ENCODE measurements around the gene KCNQ2.
A peak's percentile ranks its signal among the peaks of the same experiment; 100 is the strongest.

Gene KCNQ2

GRCh38 chr20:63451821-63452220 is 20.6 kb downstream of the KCNQ2 start:
- no peak for DNase-seq

- no peak for DNase-seq
Measured at GRCh38 chr20:63449796-63450730, 22.4 kb downstream of the KCNQ2 start.

DNA sequence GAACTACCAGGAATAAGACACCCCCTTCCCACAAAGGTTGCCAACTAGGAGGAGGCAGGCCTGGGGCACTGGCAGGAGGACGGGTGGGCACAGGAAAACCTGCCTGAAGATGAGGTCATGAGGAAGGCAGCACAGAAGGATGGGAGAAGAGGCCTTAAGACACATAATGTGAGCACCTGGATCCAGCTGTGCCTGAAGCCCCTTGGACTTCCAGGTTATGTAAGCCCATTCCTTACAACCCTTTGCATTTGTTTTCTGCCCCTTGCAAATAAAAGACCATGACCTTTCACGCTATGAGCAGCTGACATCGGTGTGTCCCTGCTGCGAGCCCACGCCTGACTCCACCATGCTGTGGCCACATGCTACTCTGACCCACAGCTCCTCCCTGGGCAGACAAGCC is 23.4 kb downstream of the KCNQ2 start:
- DNase-seq, result no peak

- DNase-seq, result no peak
Measured at GRCh38 chr20:63448031-63448430, 24.4 kb downstream of the KCNQ2 start.

DNA sequence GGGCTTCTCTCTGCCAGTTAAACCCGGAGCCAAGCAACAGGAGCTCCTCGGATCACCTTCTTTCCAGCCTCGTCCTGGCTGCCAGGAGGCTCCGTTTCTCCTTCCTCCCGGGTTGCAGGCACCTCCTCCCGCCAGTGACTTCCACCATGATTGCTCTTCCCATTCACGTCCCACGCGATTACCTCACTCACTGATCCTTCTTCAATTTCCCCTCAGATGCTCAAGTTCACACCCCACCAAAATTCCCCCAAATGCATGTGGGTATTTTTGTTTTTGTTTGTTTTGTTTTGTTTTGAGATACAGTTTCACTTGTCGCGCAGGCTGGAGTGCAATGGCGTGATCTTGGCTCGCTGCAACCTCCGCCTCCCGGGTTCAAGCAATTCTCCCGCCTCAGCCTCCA is 25.1 kb downstream of the KCNQ2 start:
- DNase-seq, result no peak

GRCh38 chr20:63446216-63447024 is 26.0 kb downstream of the KCNQ2 start:
- peak; percentile 39 for DNase-seq

DNA sequence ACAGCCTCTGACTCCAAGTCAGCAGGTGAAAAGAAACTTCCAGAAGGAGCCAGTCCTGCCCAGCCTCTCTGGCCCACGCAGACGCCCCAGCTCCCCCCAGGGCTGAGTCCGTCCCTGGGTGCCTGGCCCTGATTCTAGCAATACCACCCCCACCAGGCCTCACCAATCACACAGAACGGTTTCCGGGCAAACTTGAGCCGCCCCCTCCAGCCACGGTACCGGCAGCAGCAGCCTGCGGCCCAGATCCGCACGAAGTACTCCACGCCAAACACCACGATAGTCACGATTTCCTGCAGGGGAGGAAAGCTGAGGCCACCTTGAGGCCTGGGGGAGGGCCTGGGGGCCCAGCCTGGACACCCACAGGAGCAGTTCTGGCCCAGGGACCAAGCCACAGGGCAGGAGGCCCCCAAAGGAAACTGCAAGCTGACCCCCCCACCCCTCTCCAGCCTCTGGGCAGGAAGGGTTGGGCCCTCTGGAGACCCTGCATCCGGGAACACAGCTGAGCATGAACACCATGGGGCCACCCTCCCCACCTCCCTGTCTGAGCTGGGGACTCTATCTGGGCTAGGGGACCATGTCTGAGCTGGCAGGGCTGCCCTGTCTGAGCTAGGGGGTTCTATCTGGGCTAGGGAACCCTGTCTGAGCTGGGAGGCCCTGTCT is 27.2 kb downstream of the KCNQ2 start:
- DNase-seq, result no peak

GRCh38 chr20:63444548-63444947 is 27.9 kb downstream of the KCNQ2 start:
- DNase-seq, result no peak

GRCh38 chr20:63443606-63444395 is 28.7 kb downstream of the KCNQ2 start:
- DNase-seq, result no peak

DNA sequence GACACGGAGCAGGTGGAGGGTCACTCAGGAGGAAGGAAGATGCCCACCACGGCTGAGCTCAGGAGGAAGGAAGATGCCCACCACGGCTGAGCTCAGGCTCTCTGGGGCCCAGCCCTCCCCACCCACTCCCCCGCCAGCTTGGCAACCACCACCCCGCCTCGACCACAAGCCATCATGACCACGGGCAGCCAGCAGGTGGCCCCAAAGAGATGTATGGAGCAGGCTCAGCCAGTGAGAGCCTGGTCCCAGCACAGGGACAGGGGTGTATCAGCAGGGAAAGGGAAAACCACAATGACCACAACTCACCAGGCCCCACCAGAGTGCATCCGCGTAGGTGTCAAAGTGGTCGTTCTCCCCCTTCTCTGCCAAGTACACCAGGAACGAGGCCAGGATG is 30.4 kb downstream of the KCNQ2 start:
- DNase-seq, result peak; percentile 65

GRCh38 chr20:63441136-63442099 is 31.0 kb downstream of the KCNQ2 start:
- no peak for DNase-seq

DNA sequence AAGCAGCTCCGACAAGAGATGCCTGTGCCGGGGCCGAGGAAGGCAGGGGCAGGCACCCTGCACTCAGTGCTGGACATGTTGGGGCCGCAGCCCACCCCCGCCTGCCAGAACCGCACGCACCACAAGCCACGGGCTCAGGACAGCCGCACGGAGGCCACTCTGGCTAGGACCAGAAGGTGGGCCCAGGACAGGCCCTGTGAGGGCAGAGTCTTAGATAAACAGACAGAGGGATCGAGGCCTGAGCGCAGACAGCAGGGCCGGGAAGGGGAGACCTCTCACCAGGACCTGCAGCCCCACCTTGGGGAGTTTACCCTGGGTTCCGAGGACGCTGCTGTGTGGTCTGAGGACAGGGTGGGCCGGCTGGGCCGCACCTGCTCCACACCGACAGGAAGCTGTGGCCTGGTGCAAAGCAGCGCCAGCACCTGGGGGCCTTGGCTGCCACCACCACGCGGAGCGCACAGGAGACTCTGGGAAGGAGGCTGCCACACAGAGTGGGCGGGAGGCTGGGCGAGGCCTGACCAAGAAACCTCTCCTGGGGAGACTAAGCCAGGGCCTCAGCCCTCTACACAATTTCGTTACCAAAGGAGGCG is 32.0 kb downstream of the KCNQ2 start:
- no peak for DNase-seq

DNA sequence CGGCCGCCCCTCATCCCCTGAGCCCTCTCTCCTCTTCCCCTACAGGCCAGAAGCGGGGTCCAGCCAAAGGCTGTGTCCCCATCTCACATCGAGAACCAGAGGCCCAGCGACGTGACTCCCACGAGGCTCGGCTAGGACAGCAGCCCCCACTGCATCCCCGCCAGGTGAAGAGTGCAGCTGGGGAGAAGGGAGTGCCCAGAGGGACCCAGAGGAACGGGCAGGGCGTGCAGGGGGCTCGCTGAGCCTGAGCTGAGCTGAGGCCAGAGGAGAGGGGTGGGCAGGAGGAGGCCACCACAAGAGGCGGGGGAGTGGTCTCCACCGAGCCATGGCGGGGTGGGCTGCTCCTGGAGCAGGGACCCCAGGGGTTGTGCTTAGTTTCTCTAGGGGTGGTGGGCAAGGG is 32.6 kb downstream of the KCNQ2 start:
- no peak for DNase-seq

DNA sequence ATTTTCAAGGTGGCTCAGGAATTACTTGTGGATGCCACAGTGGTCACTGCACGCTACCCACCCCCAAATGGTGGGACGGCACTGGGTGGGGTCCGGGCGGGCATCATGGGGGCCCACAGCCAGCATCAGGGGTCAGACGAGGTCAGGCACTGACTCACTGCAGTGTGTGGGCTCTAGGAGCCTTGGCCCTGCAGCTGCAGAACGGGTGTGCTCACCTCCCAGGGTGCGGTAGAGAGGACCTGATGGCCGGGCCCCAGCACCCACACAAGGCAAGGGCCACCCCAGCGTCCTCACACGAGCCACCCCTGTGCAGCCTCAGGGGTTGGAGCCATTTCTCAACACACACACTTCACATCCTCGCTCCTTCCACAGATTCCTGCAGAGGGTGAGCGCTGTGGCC is 34.3 kb downstream of the KCNQ2 start:
- DNase-seq, result no peak

DNA sequence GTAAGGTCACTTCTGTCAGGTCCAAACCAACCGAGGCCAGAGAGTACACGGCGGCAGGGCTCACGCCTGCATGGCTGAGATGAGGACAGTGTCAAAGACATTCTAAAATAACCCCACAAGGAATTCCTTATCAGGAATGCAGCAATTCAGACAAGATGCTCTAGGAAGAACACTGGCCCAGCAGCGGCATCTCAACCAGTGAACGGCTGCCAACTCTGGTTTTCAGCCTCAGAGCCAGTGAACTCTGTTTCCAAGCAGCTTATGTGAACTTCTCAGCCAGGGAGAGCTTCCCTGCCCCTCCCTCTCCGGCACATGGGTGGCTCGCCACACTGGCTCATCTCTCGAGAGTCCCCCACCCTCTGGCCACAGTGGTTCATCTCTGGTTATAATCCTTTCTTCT is 36.9 kb downstream of the KCNQ2 start:
- no peak for DNase-seq

- peak; percentile 65 for DNase-seq
Measured at GRCh38 chr20:63434599-63435378, 37.7 kb downstream of the KCNQ2 start.

DNA sequence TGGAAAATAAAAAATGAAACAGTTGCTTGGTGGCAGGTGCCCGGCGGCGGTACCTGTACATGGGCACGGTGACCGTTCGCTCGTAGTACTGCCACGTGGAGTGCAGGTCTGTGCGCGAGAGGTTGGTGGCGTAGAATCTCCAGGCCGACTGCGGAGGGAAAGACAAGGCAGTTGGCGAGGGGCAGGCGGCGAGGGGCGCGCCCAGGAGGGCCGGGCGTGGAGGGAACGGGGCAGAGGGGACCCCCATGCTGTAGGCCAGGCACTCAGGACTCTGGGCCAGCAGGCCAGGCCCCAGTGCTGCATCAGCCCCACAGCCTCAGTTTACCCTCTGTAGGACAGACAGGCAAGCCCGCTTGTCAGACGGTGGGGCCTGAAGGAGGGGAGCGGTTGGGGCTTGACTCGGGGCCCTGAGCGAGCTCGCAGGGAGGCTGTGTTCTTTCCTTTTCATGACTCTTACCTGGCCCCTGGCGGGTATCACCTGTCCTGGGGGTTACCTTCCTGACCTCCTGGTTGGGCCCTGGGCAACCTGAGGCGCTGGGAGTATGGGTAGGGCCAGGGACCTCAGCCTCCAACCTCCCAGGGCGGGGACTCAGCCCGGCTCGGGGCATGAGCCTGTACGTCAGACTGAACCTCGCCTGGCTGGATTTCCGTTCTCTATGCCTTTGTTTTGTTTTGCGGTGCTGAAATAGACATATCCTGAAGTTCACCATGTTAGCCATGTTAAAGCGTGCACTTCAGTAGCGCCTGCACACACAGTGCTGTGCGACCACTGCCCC is 38.5 kb downstream of the KCNQ2 start:
- DNase-seq, result no peak

GRCh38 chr20:63433351-63433750 is 39.1 kb downstream of the KCNQ2 start:
- DNase-seq, result no peak

DNA sequence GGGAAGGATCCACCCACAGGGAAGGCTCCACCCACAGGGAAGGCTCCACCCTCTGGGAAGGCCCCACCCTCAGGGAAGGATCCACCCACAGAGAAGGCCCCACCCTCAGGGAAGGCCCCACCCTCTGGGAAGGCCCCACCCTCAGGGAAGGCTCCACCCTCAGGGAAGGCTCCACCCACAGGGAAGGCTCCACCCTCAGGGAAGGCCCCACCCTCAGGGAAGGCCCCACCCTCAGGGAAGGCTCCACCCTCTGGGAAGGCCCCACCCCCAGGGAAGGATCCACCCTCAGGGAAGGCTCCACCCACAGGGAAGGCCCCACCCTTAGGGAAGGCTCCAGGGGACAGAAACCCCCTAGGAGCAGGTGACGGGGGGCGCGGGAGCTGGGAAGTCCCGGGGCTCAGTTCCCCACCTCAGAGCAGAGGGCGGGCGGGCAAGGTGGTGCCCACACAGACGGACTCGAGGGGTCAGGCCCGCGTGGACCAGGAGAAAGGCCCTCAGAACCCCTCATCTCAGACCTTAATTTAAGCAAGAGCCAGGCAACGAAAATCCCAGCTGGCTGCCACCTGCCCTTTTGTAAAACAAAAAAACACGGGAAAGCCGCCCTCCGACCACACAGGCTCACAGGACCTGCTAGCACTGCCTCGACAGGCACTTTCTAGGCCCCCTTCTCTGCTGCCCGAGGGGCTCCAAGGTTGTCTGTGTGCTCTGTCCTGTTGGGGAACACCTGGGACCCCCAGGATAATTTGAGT is 39.7 kb downstream of the KCNQ2 start:
- no peak for DNase-seq

Data from NCI-H1436 (cell line).